ENCODE data around the gene TP73. TPM values are rescaled to one million over a fixed set of nuclear protein-coding genes. Genes with fewer than 3 reads are reported as not detected.
"Not testable (repeated sequence)": the region's sequence is repeated elsewhere in the genome, so short reads cannot be mapped to it uniquely, and the experiment has no call there.

Gene TP73
- total RNA-seq, 1 experiment from 2014 or later, result 0.54 TPM

DNA sequence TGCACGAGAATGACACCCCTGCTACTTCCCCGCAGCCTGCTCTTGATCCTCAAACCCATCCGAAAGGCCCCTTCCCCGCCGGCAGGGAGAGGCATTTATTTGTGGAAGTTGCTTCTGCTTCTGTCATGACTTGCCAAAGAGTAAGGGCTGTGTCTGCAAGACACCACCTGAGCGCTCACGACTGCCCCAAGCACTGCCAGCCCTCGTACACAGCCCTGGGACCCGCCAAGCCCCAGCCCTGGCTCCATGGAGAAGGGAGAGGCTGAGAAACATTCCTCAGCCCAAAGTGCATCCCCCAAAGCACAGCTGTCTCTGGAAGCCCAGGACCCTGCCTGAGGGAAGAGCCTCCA is 33.8 kb upstream of the TP73 start:
- H3K4me1 Mint-ChIP-seq (ENCODE audit: low read depth, unreplicated experiment), result peaks cover 31% of the 10 kb centered on the region
- H3K9me3 Mint-ChIP-seq (ENCODE audit: low read depth, unreplicated experiment), result no peaks in the 10 kb centered on the region
- CTCF ChIA-PET, result interaction anchor here (0.7 to 1.3 kb wide), 8 partner anchors 14 to 165 kb away, joined by 3 to 41 read pairs (median 7); partner anchors contain the start of gene ARHGEF16
- H3K36me3 Mint-ChIP-seq (ENCODE audit: insufficient read depth, unreplicated experiment), result peaks cover 13% of the 10 kb centered on the region
- BruUV-seq (replicated peaks), result no TSS peak
- no peak for DNase-seq
- intact Hi-C loops (cut with micrococcal nuclease; ENCODE audit: unreplicated experiment), result loop anchor here (2.0 kb wide), 2 partner anchors 126 to 166 kb away; no protein-coding TSS in a partner anchor
- no peak overlapping the region for H3K4me3 Mint-ChIP-seq (ENCODE audit: low read depth, unreplicated experiment)
- TF ChIP-seq, protein P1, sequence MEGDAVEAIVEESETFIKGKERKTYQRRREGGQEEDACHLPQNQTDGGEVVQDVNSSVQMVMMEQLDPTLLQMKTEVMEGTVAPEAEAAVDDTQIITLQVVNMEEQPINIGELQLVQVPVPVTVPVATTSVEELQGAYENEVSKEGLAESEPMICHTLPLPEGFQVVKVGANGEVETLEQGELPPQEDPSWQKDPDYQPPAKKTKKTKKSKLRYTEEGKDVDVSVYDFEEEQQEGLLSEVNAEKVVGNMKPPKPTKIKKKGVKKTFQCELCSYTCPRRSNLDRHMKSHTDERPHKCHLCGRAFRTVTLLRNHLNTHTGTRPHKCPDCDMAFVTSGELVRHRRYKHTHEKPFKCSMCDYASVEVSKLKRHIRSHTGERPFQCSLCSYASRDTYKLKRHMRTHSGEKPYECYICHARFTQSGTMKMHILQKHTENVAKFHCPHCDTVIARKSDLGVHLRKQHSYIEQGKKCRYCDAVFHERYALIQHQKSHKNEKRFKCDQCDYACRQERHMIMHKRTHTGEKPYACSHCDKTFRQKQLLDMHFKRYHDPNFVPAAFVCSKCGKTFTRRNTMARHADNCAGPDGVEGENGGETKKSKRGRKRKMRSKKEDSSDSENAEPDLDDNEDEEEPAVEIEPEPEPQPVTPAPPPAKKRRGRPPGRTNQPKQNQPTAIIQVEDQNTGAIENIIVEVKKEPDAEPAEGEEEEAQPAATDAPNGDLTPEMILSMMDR (IDR thresholded peaks at IDR 0.05; ENCODE audit: unreplicated experiment), result no peak
- no peaks in the 10 kb centered on the region for H3K27me3 Mint-ChIP-seq (ENCODE audit: unreplicated experiment)
- no peak overlapping the region for H3K27ac Mint-ChIP-seq (ENCODE audit: unreplicated experiment)

DNA sequence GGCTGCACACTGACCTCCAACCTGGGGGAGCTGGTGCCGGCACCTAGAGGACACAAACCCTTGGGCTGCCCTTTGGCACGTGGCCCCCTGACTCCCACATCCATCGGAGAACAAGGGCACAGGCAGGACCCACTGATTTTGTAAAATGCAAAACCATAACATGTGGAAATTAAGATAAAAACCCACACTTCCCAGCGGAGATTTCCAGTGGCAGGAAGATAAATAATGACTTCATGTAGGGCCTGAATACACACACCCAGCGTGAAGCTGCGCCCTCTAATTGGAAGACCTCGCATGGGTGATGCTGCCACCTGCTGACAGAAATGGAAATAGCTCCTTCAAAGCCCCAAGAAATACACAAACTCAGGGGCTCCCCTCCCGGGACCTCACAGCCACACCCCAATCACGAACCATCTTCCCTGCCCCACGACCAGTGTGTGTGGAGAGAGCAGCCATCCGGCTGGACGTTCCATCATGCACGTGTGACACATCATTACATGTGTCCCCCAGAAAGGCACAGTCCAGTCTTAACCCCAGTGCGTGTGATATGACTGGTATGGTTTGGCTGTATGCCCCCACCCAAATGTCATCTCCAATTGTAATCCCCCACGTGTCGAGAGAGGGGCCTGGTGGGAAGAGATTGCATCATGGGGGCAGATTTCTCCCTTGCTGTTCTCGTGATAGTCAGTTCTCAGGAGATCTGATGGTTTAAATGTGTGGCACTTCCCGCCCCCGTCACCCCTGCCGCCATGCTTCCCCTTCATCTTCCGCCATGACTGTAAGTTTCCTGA is 33.2 kb upstream of the TP73 start:
- no peaks in the 10 kb centered on the region for H3K9me3 Mint-ChIP-seq (ENCODE audit: low read depth, unreplicated experiment)
- no TSS peak for BruUV-seq (replicated peaks)
- peaks cover 31% of the 10 kb centered on the region for H3K4me1 Mint-ChIP-seq (ENCODE audit: low read depth, unreplicated experiment)
- peak; percentile 63 for DNase-seq
- no peak overlapping the region for H3K27ac Mint-ChIP-seq (ENCODE audit: unreplicated experiment)
- H3K4me3 Mint-ChIP-seq (ENCODE audit: low read depth, unreplicated experiment), result no peak overlapping the region
- intact Hi-C loops (cut with micrococcal nuclease; ENCODE audit: unreplicated experiment), result loop anchor here (1.0 to 2.0 kb wide), 3 partner anchors 54 to 166 kb away; no protein-coding TSS in a partner anchor
- no peaks in the 10 kb centered on the region for H3K27me3 Mint-ChIP-seq (ENCODE audit: unreplicated experiment)
- CTCF ChIA-PET, result interaction anchor here (0.7 to 1.3 kb wide), 8 partner anchors 15 to 166 kb away, joined by 3 to 41 read pairs (median 7); partner anchors contain the start of gene ARHGEF16
- TF ChIP-seq, protein P1 (IDR thresholded peaks at IDR 0.05; ENCODE audit: unreplicated experiment), result peak; percentile 70
- peaks cover 11% of the 10 kb centered on the region for H3K36me3 Mint-ChIP-seq (ENCODE audit: insufficient read depth, unreplicated experiment)

DNA sequence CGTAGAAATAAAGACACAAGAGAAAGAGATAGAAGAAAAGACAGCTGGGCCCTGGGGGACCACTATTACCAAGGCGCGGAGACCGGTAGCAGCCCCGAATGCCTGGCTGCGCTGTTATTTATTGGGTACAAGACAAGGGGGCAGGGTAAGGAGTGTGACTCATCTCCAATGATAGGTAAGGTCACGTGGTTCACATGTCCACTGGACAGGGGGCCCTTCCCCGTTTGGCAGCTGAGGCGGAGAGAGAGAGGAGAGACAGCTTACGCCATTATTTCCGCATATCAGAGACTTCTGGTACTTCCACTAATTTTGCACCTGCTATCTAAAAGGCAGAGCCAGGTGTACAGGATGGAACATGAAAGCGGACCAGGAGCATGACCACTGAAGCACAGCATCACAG is 31.6 kb upstream of the TP73 start:
- no peak overlapping the region for H3K27ac Mint-ChIP-seq (ENCODE audit: unreplicated experiment)

DNA sequence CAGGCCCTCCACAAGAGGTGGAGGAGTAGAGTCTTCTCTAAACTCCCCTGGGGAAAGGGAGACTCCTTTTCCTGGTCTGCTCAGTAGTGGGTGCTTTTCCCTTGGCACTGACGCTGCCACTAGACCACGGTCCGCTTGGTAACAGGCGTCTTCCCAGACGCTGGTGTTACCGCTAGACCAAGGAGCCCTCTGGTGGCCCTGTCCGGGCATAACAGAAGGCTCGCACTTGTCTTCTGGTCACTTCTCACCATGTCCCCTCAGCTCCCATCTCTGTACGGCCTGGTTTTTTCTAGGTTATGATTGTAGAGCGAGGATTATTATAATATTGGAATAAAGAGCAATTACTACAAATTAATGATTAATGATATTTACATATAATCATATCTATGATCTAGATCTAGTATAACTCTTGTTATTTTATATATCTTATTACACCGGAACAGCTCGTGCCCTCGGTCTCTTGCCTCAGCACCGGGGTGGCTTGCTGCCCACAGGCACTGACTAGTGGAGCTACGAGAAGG is 31.1 kb upstream of the TP73 start:
- H3K27ac Mint-ChIP-seq (ENCODE audit: unreplicated experiment); H3K4me3 Mint-ChIP-seq (ENCODE audit: low read depth, unreplicated experiment); H3K27me3 Mint-ChIP-seq (ENCODE audit: unreplicated experiment); H3K9me3 Mint-ChIP-seq (ENCODE audit: low read depth, unreplicated experiment); intact Hi-C loops (cut with micrococcal nuclease; ENCODE audit: unreplicated experiment); BruUV-seq (replicated peaks): not testable (repeated sequence)
- TF ChIP-seq, protein P1 (IDR thresholded peaks at IDR 0.05; ENCODE audit: unreplicated experiment), result peak; percentile 35
- H3K36me3 Mint-ChIP-seq (ENCODE audit: insufficient read depth, unreplicated experiment), result peaks cover 22% of the 10 kb centered on the region
- CTCF ChIA-PET, result interaction anchor here (1.1 to 1.3 kb wide), 2 partner anchors 103 to 168 kb away, joined by 3 to 9 read pairs; no protein-coding TSS in a partner anchor
- H3K4me1 Mint-ChIP-seq (ENCODE audit: low read depth, unreplicated experiment), result peaks cover 14% of the 10 kb centered on the region
- peak; percentile 24 for DNase-seq

More for the DNA sequence above, 31.6 kb upstream of the TP73 start:
- Mint-ChIP-seq H3K4me3 (ENCODE audit: low read depth, unreplicated experiment) (no peak overlapping the region), H3K27me3 (ENCODE audit: unreplicated experiment) (no peaks in the 10 kb centered on the region), H3K9me3 (ENCODE audit: low read depth, unreplicated experiment) (no peaks in the 10 kb centered on the region), H3K4me1 (ENCODE audit: low read depth, unreplicated experiment) (peaks cover 18% of the 10 kb centered on the region), H3K36me3 (ENCODE audit: insufficient read depth, unreplicated experiment) (peaks cover 17% of the 10 kb centered on the region)
- BruUV-seq (replicated peaks), result no TSS peak
- no peak for DNase-seq
- intact Hi-C loops (cut with micrococcal nuclease; ENCODE audit: unreplicated experiment), result no loop called here
- TF ChIP-seq, protein P1 (IDR thresholded peaks at IDR 0.05; ENCODE audit: unreplicated experiment), result no peak
- CTCF ChIA-PET, result interaction anchor here (0.6 to 1.3 kb wide), 5 partner anchors 32 to 179 kb away, joined by 3 to 10 read pairs (median 4); no protein-coding TSS in a partner anchor

DNA sequence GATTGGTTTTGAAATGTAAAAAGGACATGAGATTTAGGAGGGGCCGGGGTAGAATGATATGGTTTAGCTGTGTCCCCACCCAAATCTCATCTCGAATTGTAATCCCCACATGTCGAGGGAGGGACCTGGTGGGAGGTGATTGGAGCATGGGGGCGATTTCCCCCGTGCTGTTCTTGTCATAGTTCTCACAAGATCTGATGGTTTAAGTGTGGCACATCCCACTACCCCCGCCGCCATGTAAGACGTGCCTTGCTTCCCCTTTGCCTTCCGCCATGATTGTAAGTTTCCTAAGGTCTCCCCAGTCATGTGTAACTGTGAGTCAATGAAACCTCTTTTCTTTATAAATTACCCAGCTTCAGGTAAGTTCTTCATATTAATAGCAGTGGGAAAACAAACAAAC is 30.2 kb upstream of the TP73 start:
- BruUV-seq (replicated peaks); intact Hi-C loops (cut with micrococcal nuclease; ENCODE audit: unreplicated experiment); H3K27me3 Mint-ChIP-seq (ENCODE audit: unreplicated experiment); DNase-seq; H3K4me3 Mint-ChIP-seq (ENCODE audit: low read depth, unreplicated experiment); H3K9me3 Mint-ChIP-seq (ENCODE audit: low read depth, unreplicated experiment); H3K27ac Mint-ChIP-seq (ENCODE audit: unreplicated experiment): not testable (repeated sequence)
- CTCF ChIA-PET, result interaction anchor here (1.3 kb wide), 1 partner anchor 169 kb away, joined by 9 read pairs; no protein-coding TSS in a partner anchor
- peaks cover 23% of the 10 kb centered on the region for H3K36me3 Mint-ChIP-seq (ENCODE audit: insufficient read depth, unreplicated experiment)
- H3K4me1 Mint-ChIP-seq (ENCODE audit: low read depth, unreplicated experiment), result peaks cover 14% of the 10 kb centered on the region
